ENCODE measurements around the gene PRG2. TPM values are rescaled to one million over a fixed set of nuclear protein-coding genes. Genes with fewer than 3 reads are reported as not detected.
"Not testable (repeated sequence)": the region's sequence is repeated elsewhere in the genome, so short reads cannot be mapped to it uniquely, and the experiment has no call there.

PRG2 gene
- polyA plus RNA-seq, 3 donors: 1.1 TPM; not detected in 2

DNA sequence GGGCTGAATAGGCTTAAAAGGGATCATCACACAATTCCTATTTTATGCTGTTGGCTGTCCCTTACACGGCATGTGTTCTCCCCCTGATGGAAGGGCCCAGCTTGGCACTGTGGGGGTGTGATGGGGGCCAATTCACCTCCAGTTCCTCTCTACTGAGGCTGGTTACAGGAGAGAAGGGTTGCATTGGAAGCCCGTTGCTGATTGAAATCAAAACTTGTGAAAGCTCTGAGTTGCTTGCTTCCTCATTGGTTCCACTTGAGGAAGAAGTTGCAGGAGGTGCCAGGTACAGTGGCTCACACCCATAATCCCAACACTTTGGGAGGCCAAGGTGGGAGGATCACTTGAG lies 13.3 kb upstream of the PRG2 start:
- Histone ChIP-seq H3K4me2 (replicated peaks; ENCODE audit: extremely low read depth, low read length, poor library complexity, severe bottlenecking) (no peak overlapping the region), H3K4me1 (ENCODE audit: control insufficient read depth in 1 of 2, insufficient read depth in 2 of 2, low read length in 2 of 2) (peaks cover 25 to 26% of the 10 kb centered on the region in 2 donors), H2AFZ (ENCODE audit: insufficient read depth, low read depth, low read length, poor library complexity, severe bottlenecking) (no peak overlapping the region), H3K4me3 (replicated peaks in 1 of 3; ENCODE audit: low read depth in 2 of 3, low read length in 3 of 3) (no peak overlapping the region), H3K9me3 (replicated peaks in 1 of 2; ENCODE audit: control insufficient read depth in 1 of 2, insufficient read depth in 1 of 2, low read length in 2 of 2) (peaks cover 0 to 9% of the 10 kb centered on the region in 2 donors), H3K27me3 (ENCODE audit: control insufficient read depth in 2 of 2, insufficient read depth in 2 of 2, low read length in 2 of 2) (no peaks in the 10 kb centered on the region), H3K36me3 (replicated peaks in 1 of 2; ENCODE audit: control insufficient read depth in 1 of 2, insufficient read depth in 2 of 2, low read length in 2 of 2) (peaks cover 20 to 32% of the 10 kb centered on the region in 2 donors), H4K20me1 (ENCODE audit: insufficient read depth, low read length) (peaks cover 33% of the 10 kb centered on the region), H3K27ac (ENCODE audit: low read depth in 1 of 2, low read length in 2 of 2) (peak overlapping the region; percentile 53 to 57), H3K9ac (ENCODE audit: insufficient read depth, low read length, poor library complexity, severe bottlenecking) (no peak overlapping the region), H3K79me2 (ENCODE audit: insufficient read depth, low read length) (no peaks in the 10 kb centered on the region)
- Mint-ChIP-seq H3K9me3 (peaks cover 4 to 17% (median 9%) of the 10 kb centered on the region in 7 donors), H3K4me3 (no peak overlapping the region), H3K4me1 (peaks cover 31% of the 10 kb centered on the region), H3K27ac (peak overlapping the region; percentile 54 to 88 (median 78)), H3K27me3 (ENCODE audit: low read depth in 3 of 3) (peaks cover 0 to 3% (median 2%) of the 10 kb centered on the region in 3 donors), H3K36me3 (peaks cover 35 to 37% of the 10 kb centered on the region in 2 donors)
- DNase-seq: peak in 1 of 3 donors; percentile 25
- no CpG with 5 or more reads among the region's 2 CpGs for WGBS (ENCODE audit: insufficient coverage)
- TF ChIP-seq, protein P1, sequence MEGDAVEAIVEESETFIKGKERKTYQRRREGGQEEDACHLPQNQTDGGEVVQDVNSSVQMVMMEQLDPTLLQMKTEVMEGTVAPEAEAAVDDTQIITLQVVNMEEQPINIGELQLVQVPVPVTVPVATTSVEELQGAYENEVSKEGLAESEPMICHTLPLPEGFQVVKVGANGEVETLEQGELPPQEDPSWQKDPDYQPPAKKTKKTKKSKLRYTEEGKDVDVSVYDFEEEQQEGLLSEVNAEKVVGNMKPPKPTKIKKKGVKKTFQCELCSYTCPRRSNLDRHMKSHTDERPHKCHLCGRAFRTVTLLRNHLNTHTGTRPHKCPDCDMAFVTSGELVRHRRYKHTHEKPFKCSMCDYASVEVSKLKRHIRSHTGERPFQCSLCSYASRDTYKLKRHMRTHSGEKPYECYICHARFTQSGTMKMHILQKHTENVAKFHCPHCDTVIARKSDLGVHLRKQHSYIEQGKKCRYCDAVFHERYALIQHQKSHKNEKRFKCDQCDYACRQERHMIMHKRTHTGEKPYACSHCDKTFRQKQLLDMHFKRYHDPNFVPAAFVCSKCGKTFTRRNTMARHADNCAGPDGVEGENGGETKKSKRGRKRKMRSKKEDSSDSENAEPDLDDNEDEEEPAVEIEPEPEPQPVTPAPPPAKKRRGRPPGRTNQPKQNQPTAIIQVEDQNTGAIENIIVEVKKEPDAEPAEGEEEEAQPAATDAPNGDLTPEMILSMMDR (IDR thresholded peaks at IDR 0.05): no peak
- intact Hi-C loops (cut with micrococcal nuclease): no loop called here

DNA sequence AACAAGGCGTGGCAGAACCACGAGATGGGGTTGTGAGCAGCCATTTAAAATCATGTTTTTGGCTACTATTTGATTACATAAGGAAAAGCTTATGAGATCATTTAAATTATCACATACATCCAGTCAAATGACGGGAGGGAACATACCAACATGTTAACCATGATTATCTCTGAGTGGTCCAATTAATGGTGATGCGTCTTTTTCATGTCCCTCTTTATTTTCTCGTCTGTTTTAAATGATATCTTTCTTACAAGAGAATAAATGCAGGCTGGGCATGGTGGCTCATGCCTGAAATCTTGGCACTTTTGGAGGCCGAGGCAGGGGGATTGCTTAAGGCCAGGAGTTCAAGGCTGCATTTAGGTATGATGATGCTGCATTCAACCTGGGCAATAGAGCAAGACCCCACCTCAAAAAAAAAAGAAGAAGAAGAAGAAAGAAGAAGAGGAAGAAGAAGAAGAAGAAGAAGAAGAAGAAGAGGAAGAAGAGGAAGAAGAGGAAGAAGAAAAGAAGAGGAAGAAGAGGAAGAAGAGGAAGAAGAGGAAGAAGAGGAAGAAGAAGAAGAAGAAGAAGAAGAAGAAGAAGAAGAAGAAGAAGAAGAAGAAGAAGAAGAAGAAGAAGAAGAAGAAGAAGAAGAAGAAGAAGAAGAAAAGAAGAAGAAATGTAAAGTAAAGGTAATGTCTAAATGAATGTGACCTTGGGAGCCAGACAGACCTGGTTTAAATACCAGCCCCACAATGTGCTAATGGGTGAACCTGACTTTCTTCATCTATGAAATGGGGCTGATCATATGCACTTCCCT lies 12.8 kb upstream of the PRG2 start:
- DNase-seq; H3K27me3 ChIP-seq (ENCODE audit: control insufficient read depth in 2 of 2, insufficient read depth in 2 of 2, low read length in 2 of 2); H3K4me3 ChIP-seq (replicated peaks in 1 of 3; ENCODE audit: low read depth in 2 of 3, low read length in 3 of 3); H3K4me2 ChIP-seq (replicated peaks; ENCODE audit: extremely low read depth, low read length, poor library complexity, severe bottlenecking); intact Hi-C loops (cut with micrococcal nuclease); H3K79me2 ChIP-seq (ENCODE audit: insufficient read depth, low read length); H3K4me3 Mint-ChIP-seq; H3K9ac ChIP-seq (ENCODE audit: insufficient read depth, low read length, poor library complexity, severe bottlenecking); H3K9me3 ChIP-seq (replicated peaks in 1 of 2; ENCODE audit: control insufficient read depth in 1 of 2, insufficient read depth in 1 of 2, low read length in 2 of 2); H3K27me3 Mint-ChIP-seq (ENCODE audit: low read depth in 3 of 3); H2AFZ ChIP-seq (ENCODE audit: insufficient read depth, low read depth, low read length, poor library complexity, severe bottlenecking): not testable (repeated sequence)
- peak overlapping the region in 6 of 7 donors; percentile 61 to 88 (median 79) for H3K27ac Mint-ChIP-seq
- Histone ChIP-seq H3K4me1 (ENCODE audit: control insufficient read depth in 1 of 2, insufficient read depth in 2 of 2, low read length in 2 of 2) (peaks cover 25 to 26% of the 10 kb centered on the region in 2 donors), H3K27ac (ENCODE audit: low read depth in 1 of 2, low read length in 2 of 2) (peak overlapping the region; percentile 53 to 57), H4K20me1 (ENCODE audit: insufficient read depth, low read length) (peaks cover 27% of the 10 kb centered on the region), H3K36me3 (replicated peaks in 1 of 2; ENCODE audit: control insufficient read depth in 1 of 2, insufficient read depth in 2 of 2, low read length in 2 of 2) (peaks cover 14 to 26% of the 10 kb centered on the region in 2 donors)
- H3K36me3 Mint-ChIP-seq: peaks cover 29 to 31% of the 10 kb centered on the region in 2 donors
- H3K4me1 Mint-ChIP-seq: peaks cover 31% of the 10 kb centered on the region
- no CpG with 5 or more reads among the region's 6 CpGs for WGBS (ENCODE audit: insufficient coverage)
- H3K9me3 Mint-ChIP-seq: peaks cover 4 to 17% (median 9%) of the 10 kb centered on the region in 7 donors
